Fibroblast of lung (primary cell): ENCODE data around the gene ITGA2.

Source experiments
- CTCF ChIP-seq, 2 donors: IDR thresholded peaks in 1 of 2; conservative IDR thresholded peaks in 1 of 2; 1 replicate in 1 of 2; 2 replicates in 1 of 2; pipeline ENCODE4 v1.5.1; 2011 to 2012; ENCODE audit warnings: low read length in 2 of 2, control low read depth in 1 of 2, inconsistent platforms in 1 of 2, low read depth in 1 of 2, mild to moderate bottlenecking in 1 of 2
- EZH2 ChIP-seq: IDR thresholded peaks from 2 replicates; pipeline ENCODE4 v1.5.1; 2012; ENCODE audit warnings: low read length, control low read depth, mild to moderate bottlenecking; ENCODE audit errors: missing control alignments

- TF ChIP-seq CTCF (conservative IDR thresholded peaks at IDR 0.05 in 1 of 2, IDR thresholded peaks at IDR 0.05 in 1 of 2; ENCODE audit: low read depth in 1 of 2, low read length in 2 of 2) (no peak), EZH2 (no peak)
These were observed 24.7 kb downstream of the ITGA2 start for GRCh38 chr5:53013857-53014256.
